ENCODE measurements around the gene APOA1.

The APOA1 gene

GRCh38 chr11:116871248-116871647, 33.8 kb upstream of the APOA1 start:
- Histone ChIP-seq H3K27me3 (ENCODE audit: control insufficient read depth, insufficient read depth, low read length, poor library complexity, severe bottlenecking) (no peaks in the 10 kb centered on the region), H3K4me1 (ENCODE audit: control insufficient read depth, insufficient read depth, low read length) (no peaks in the 10 kb centered on the region), H3K36me3 (ENCODE audit: control insufficient read depth, insufficient read depth, low read length) (peaks cover 39% of the 10 kb centered on the region), H3K9me3 (ENCODE audit: control insufficient read depth, low read length) (no peaks in the 10 kb centered on the region), H3K4me3 (ENCODE audit: insufficient read depth, low read depth, low read length) (no peak overlapping the region), H3K27ac (ENCODE audit: insufficient read depth, low read depth, low read length, poor library complexity, severe bottlenecking) (no peak overlapping the region)
- WGBS, 2 experiments, result 92 to 93% methylated on average over 3 of the region's 3 CpGs

GRCh38 chr11:116870054-116870453, 32.6 kb upstream of the APOA1 start:
- H3K36me3 ChIP-seq (ENCODE audit: control insufficient read depth, insufficient read depth, low read length), result peaks cover 44% of the 10 kb centered on the region
- no peaks in the 10 kb centered on the region for H3K4me1 ChIP-seq (ENCODE audit: control insufficient read depth, insufficient read depth, low read length)
- WGBS, 2 experiments, result 93 to 95% methylated on average over 3 of the region's 3 CpGs

DNA sequence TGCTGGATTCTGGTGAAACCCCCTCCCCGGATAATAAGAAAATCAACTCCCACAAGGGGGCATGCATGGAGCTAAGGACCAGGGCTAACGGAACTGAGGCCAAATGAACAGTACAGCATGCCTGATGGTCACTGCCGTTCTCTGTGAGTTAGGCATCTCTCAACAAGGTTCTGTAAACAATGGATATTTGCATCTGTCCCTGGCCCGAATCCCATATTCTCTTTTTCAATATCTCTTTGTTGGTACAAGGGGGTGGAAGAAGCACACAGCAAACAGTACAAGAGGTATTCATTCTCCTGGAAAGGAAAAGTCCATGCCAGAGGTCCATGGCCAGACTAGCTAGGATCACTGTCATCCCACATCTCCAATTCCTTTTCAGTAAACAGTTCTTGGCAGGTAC, 32.2 kb upstream of the APOA1 start:
- Histone ChIP-seq H3K36me3 (ENCODE audit: control insufficient read depth, insufficient read depth, low read length) (peaks cover 44% of the 10 kb centered on the region), H3K9me3 (ENCODE audit: control insufficient read depth, low read length) (no peaks in the 10 kb centered on the region), H3K27me3 (ENCODE audit: control insufficient read depth, insufficient read depth, low read length, poor library complexity, severe bottlenecking) (no peaks in the 10 kb centered on the region), H3K4me3 (ENCODE audit: insufficient read depth, low read depth, low read length) (no peak overlapping the region), H3K4me1 (ENCODE audit: control insufficient read depth, insufficient read depth, low read length) (no peaks in the 10 kb centered on the region), H3K27ac (ENCODE audit: insufficient read depth, low read depth, low read length, poor library complexity, severe bottlenecking) (no peak overlapping the region)
- 89 to 93% methylated on average over 4 of the region's 4 CpGs for WGBS, 2 experiments

More at GRCh38 chr11:116870054-116870453, 32.6 kb upstream of the APOA1 start:
- no peak overlapping the region for H3K4me3 ChIP-seq (ENCODE audit: insufficient read depth, low read depth, low read length)
- H3K27ac ChIP-seq (ENCODE audit: insufficient read depth, low read depth, low read length, poor library complexity, severe bottlenecking), result no peak overlapping the region
- H3K9me3 ChIP-seq (ENCODE audit: control insufficient read depth, low read length), result no peaks in the 10 kb centered on the region
- no peaks in the 10 kb centered on the region for H3K27me3 ChIP-seq (ENCODE audit: control insufficient read depth, insufficient read depth, low read length, poor library complexity, severe bottlenecking)

GRCh38 chr11:116868066-116868465, 30.6 kb upstream of the APOA1 start:
- H3K4me1 ChIP-seq (ENCODE audit: control insufficient read depth, insufficient read depth, low read length), result no peaks in the 10 kb centered on the region
- H3K36me3 ChIP-seq (ENCODE audit: control insufficient read depth, insufficient read depth, low read length), result peaks cover 36% of the 10 kb centered on the region
- 86 to 97% methylated on average over 3 of the region's 3 CpGs for WGBS, 2 experiments
- no peaks in the 10 kb centered on the region for H3K27me3 ChIP-seq (ENCODE audit: control insufficient read depth, insufficient read depth, low read length, poor library complexity, severe bottlenecking)
- H3K4me3 ChIP-seq (ENCODE audit: insufficient read depth, low read depth, low read length), result no peak overlapping the region
- no peak overlapping the region for H3K27ac ChIP-seq (ENCODE audit: insufficient read depth, low read depth, low read length, poor library complexity, severe bottlenecking)
- H3K9me3 ChIP-seq (ENCODE audit: control insufficient read depth, low read length), result no peaks in the 10 kb centered on the region

- Histone ChIP-seq H3K4me1 (ENCODE audit: control insufficient read depth, insufficient read depth, low read length) (no peaks in the 10 kb centered on the region), H3K27me3 (ENCODE audit: control insufficient read depth, insufficient read depth, low read length, poor library complexity, severe bottlenecking) (no peaks in the 10 kb centered on the region), H3K9me3 (ENCODE audit: control insufficient read depth, low read length) (no peaks in the 10 kb centered on the region), H3K4me3 (ENCODE audit: insufficient read depth, low read depth, low read length) (no peak overlapping the region), H3K27ac (ENCODE audit: insufficient read depth, low read depth, low read length, poor library complexity, severe bottlenecking) (no peak overlapping the region), H3K36me3 (ENCODE audit: control insufficient read depth, insufficient read depth, low read length) (peaks cover 36% of the 10 kb centered on the region)
- WGBS, 2 experiments, result 97% methylated on average over 11 of the region's 11 CpGs
Measured at GRCh38 chr11:116867619-116868018, 30.2 kb upstream of the APOA1 start.

GRCh38 chr11:116866804-116867455, 29.5 kb upstream of the APOA1 start:
- H3K36me3 ChIP-seq (ENCODE audit: control insufficient read depth, insufficient read depth, low read length), result peaks cover 37% of the 10 kb centered on the region
- H3K27me3 ChIP-seq (ENCODE audit: control insufficient read depth, insufficient read depth, low read length, poor library complexity, severe bottlenecking), result no peaks in the 10 kb centered on the region
- no peaks in the 10 kb centered on the region for H3K4me1 ChIP-seq (ENCODE audit: control insufficient read depth, insufficient read depth, low read length)
- H3K9me3 ChIP-seq (ENCODE audit: control insufficient read depth, low read length), result no peaks in the 10 kb centered on the region
- WGBS, 2 experiments, result 91 to 98% methylated on average over 6 of the region's 6 CpGs
- H3K4me3 ChIP-seq (ENCODE audit: insufficient read depth, low read depth, low read length), result no peak overlapping the region
- H3K27ac ChIP-seq (ENCODE audit: insufficient read depth, low read depth, low read length, poor library complexity, severe bottlenecking), result no peak overlapping the region

DNA sequence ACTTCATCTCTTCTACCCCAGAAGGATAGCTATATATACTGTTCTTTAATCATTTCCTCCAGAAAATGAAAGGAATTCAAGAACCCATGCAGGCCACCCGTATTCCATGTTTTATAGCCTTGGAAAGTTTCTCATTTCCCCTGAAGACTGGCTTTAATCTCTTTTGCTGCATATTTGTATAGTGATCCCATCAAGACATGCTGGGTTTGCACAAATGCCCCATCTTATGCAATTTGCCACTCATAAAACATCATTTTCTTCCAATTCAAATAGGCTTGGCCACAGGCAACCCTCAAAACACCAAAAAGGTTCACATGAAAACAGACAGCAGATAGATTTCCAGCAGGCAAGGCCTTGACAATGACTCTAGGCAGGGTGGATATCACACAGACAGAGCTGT, 28.3 kb upstream of the APOA1 start:
- Histone ChIP-seq H3K4me1 (ENCODE audit: control insufficient read depth, insufficient read depth, low read length) (no peaks in the 10 kb centered on the region), H3K4me3 (ENCODE audit: insufficient read depth, low read depth, low read length) (no peak overlapping the region), H3K27ac (ENCODE audit: insufficient read depth, low read depth, low read length, poor library complexity, severe bottlenecking) (no peak overlapping the region), H3K36me3 (ENCODE audit: control insufficient read depth, insufficient read depth, low read length) (peaks cover 38% of the 10 kb centered on the region), H3K9me3 (ENCODE audit: control insufficient read depth, low read length) (no peaks in the 10 kb centered on the region), H3K27me3 (ENCODE audit: control insufficient read depth, insufficient read depth, low read length, poor library complexity, severe bottlenecking) (no peaks in the 10 kb centered on the region)
- 97 to 100% methylated on average over 1 of the region's 1 CpG for WGBS, 2 experiments

- WGBS, 2 experiments, result 96 to 97% methylated on average over 5 of the region's 5 CpGs
- no peak overlapping the region for H3K4me3 ChIP-seq (ENCODE audit: insufficient read depth, low read depth, low read length)
- H3K27ac ChIP-seq (ENCODE audit: insufficient read depth, low read depth, low read length, poor library complexity, severe bottlenecking), result no peak overlapping the region
- H3K4me1 ChIP-seq (ENCODE audit: control insufficient read depth, insufficient read depth, low read length), result no peaks in the 10 kb centered on the region
- no peaks in the 10 kb centered on the region for H3K27me3 ChIP-seq (ENCODE audit: control insufficient read depth, insufficient read depth, low read length, poor library complexity, severe bottlenecking)
- H3K36me3 ChIP-seq (ENCODE audit: control insufficient read depth, insufficient read depth, low read length), result peaks cover 38% of the 10 kb centered on the region
- no peaks in the 10 kb centered on the region for H3K9me3 ChIP-seq (ENCODE audit: control insufficient read depth, low read length)
Measured at GRCh38 chr11:116864531-116864930, 27.1 kb upstream of the APOA1 start.

- H3K27ac ChIP-seq (ENCODE audit: insufficient read depth, low read depth, low read length, poor library complexity, severe bottlenecking), result no peak overlapping the region
- WGBS, 2 experiments, result 93 to 97% methylated on average over 3 of the region's 3 CpGs
- H3K27me3 ChIP-seq (ENCODE audit: control insufficient read depth, insufficient read depth, low read length, poor library complexity, severe bottlenecking), result no peaks in the 10 kb centered on the region
- no peak overlapping the region for H3K4me3 ChIP-seq (ENCODE audit: insufficient read depth, low read depth, low read length)
- no peaks in the 10 kb centered on the region for H3K9me3 ChIP-seq (ENCODE audit: control insufficient read depth, low read length)
- peaks cover 46% of the 10 kb centered on the region for H3K36me3 ChIP-seq (ENCODE audit: control insufficient read depth, insufficient read depth, low read length)
- no peaks in the 10 kb centered on the region for H3K4me1 ChIP-seq (ENCODE audit: control insufficient read depth, insufficient read depth, low read length)
Measured at GRCh38 chr11:116862951-116863350, 25.5 kb upstream of the APOA1 start.

DNA sequence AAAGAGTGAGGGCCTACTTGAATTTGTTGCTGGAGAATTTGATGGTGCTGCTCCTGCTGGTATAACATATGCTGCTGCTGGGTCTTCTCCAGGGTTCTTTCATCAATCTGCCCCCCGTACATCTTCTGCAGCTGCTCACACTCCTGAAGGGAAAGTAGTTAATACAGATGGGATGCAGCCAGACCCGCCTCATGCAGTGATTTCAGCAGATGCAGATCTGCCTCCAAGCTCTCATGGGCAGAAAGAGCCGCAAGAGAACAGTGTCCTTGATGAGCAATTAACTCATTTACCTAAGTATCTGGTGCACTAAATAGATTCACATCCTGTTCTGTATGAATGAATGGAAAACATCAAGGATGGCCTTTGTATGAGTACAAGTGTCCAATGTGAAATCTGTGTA, 24.8 kb upstream of the APOA1 start:
- Histone ChIP-seq H3K4me1 (ENCODE audit: control insufficient read depth, insufficient read depth, low read length) (no peaks in the 10 kb centered on the region), H3K27me3 (ENCODE audit: control insufficient read depth, insufficient read depth, low read length, poor library complexity, severe bottlenecking) (no peaks in the 10 kb centered on the region), H3K9me3 (ENCODE audit: control insufficient read depth, low read length) (no peaks in the 10 kb centered on the region), H3K4me3 (ENCODE audit: insufficient read depth, low read depth, low read length) (no peak overlapping the region), H3K27ac (ENCODE audit: insufficient read depth, low read depth, low read length, poor library complexity, severe bottlenecking) (no peak overlapping the region), H3K36me3 (ENCODE audit: control insufficient read depth, insufficient read depth, low read length) (peaks cover 43% of the 10 kb centered on the region)
- 95 to 100% methylated on average over 3 of the region's 3 CpGs for WGBS, 2 experiments

GRCh38 chr11:116861539-116861938, 24.1 kb upstream of the APOA1 start:
- H3K4me3 ChIP-seq (ENCODE audit: insufficient read depth, low read depth, low read length), result no peak overlapping the region
- H3K4me1 ChIP-seq (ENCODE audit: control insufficient read depth, insufficient read depth, low read length), result no peaks in the 10 kb centered on the region
- peaks cover 40% of the 10 kb centered on the region for H3K36me3 ChIP-seq (ENCODE audit: control insufficient read depth, insufficient read depth, low read length)
- H3K27me3 ChIP-seq (ENCODE audit: control insufficient read depth, insufficient read depth, low read length, poor library complexity, severe bottlenecking), result no peaks in the 10 kb centered on the region
- H3K9me3 ChIP-seq (ENCODE audit: control insufficient read depth, low read length), result no peaks in the 10 kb centered on the region
- H3K27ac ChIP-seq (ENCODE audit: insufficient read depth, low read depth, low read length, poor library complexity, severe bottlenecking), result no peak overlapping the region
- WGBS, 2 experiments, result 87 to 100% methylated on average over 1 of the region's 1 CpG
